ENCODE measurements around the gene NPFFR2.

DNA sequence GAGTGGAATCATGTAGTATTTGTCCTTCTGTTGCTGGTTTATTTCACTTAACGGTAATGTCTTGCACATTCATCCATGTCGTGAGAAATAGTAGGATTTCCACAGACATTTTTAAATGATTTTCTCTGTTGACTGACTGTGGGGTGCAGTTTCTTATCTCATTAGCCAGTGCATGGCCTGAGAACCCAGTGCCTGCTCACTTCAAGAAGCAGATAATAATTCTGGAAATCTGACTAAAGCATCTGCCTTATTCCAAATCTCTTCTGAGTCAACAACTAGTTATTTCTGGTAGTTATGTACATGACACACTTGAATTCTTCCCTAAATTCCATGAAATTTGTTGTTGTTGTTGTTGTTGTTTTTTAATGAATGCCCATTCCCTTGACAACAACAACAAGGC lies 77.6 kb downstream of the NPFFR2 start:
- TF ChIP-seq CTCF (conservative IDR thresholded peaks at IDR 0.05 in 1 of 2, IDR thresholded peaks at IDR 0.05 in 1 of 2; ENCODE audit: extremely low read depth in 1 of 2, insufficient read depth in 1 of 2, low read depth in 1 of 2, low read length in 2 of 2) (no peak), EZH2 (IDR thresholded peaks at IDR 0.05; ENCODE audit: borderline replicate concordance, low read length) (no peak)

All from mammary epithelial cell (primary cell).